ENCODE results near the gene CRYGB.

Gene CRYGB, protein sequence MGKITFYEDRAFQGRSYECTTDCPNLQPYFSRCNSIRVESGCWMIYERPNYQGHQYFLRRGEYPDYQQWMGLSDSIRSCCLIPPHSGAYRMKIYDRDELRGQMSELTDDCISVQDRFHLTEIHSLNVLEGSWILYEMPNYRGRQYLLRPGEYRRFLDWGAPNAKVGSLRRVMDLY

DNA sequence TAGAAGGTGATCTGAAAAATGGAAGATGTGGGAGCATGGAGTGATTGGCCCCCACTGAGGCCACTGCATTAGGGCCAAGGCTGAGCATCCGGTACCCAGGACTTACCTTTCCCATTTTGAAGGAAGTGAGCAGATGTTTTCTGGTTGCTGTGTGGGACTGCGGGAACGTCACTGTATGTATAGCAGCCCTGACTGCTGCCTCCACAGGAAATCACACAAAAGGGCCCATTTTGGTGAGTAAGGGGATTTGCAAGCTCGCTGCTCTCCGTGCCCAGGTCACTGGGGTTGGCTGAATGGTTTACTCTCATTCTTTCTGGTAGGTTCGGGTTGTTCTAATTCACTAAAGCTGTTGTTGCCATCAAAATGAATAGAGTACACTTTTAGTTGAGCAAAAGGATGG, at the start of gene CRYGB:
Gene CRYGB (minus strand): TSS at position 153 of the 400 bp plus-strand sequence. CDS start 38 bp downstream, at position 115.
- DNase-seq (ENCODE audit: low spot score): no peak

DNA sequence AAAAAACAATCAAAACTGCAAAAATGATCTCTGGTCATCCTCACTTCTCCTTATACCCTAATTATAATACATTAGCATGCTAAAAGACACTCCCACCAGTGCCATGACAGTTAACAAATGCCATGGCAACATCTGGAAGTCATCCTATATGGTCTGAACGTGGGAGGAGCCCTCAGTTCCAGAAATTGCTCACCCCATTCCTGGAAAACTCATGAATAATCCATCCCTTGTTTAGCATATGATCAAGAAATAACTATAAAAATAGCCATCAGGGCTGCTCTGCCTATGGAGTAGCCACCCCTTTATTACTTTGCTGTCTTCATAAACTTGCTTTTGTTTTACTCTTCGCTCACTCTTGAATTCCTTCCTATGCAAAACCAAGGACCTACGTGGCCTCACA, 49.6 kb upstream of the CRYGB start:
- DNase-seq (ENCODE audit: low spot score): no peak

DNA sequence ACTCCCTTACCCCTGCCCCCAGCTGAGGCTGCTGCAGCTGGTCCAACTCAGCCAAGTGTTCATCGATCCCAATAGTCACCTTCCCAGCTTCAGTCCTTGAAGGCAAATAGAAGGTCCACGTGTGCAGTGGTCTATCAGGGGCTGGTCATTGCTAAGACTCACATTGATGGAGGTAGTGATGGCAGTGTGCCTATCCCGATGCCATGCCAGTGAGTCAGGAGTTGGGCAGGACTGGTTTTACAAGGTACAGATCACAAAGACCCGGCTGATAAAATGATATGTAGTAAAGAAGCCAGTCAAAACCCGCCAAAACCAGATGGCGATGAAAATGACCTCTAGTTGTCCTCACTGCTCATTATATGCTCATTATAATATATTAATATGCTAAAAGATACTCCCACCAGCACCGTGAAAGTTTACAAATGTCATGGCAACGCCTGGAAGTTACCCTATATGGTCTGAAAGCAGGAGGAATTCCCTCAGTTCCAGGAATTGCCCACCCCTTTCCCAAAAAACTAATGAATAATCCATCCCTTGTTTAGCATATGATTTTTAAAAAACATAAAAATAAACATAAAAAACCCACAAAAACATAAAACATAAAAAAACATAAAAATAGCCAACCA, 46.8 kb upstream of the CRYGB start:
- DNase-seq (ENCODE audit: low spot score): no peak

DNA sequence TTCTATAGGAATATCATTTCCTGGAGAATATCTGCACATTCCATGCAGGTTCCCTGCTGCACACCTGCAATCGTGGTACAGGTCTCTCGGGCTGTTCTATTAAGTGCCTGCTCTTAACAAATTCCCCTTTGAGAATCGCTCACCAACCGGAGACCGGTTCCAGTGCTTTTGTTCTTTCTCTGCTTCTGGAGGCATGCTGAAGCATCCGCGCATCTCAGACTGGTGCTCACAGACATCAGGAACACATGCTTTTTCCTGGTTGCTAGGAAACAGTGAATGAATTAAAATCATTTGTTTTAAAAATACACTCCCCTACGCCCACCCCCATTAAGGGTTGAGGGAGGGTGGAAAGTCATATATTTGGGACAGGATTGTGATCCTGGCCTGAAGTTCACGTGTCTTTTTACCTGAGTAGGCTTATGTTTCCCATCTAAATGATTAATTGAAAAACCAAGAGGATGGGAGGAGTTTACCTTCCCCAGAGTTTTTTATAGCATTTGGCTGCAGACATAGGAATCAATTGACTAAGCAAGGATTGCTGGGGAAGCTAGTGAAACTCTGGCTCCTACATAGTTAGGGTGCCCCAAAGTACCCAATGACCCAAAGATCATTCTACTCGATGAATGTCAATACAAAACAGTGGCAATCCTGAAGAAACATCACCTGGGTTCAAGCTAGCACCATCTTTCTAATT, 44.0 kb upstream of the CRYGB start, which contains the start of gene C2orf80:
Gene C2orf80 (minus strand): TSS at position 221 of the 694 bp plus-strand sequence. CDS start 3,044 bp downstream, outside the sequence.
- DNase-seq (ENCODE audit: low spot score): no peak

DNA sequence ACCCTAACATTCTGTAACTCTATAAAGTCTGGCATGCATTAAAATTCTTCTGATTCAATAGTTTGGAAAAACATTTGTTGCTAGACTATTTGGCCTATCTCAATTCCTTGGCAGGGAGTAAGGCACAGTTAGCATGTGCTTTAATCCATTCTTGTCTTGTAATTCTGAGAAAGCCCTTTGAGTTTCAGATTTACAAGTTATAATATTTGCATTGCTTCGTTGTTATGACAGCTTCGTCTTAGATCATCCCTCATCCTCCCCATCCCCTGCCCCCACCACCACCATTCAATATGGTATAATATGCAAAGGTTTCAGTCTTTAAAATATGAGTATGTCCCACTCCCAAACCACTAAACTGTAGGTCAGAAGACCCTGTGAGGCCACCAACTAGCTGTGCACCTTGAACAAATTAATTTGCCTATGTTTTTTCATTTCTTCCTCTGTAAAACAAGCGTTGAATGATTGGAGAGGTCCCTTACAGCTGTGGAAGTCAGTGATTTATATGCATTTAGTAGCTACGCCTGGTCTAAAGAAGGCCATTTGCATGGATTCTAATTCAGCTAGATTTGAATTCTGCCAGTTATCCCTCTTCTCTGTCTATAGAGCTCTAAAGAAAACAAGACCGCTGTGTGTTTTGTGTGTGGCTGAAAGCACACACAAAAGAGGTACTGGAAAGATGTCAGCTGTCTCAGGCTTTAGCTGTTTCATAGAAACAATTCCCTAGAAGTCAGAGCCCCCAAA, 43.3 kb upstream of the CRYGB start:
- no peak for DNase-seq (ENCODE audit: low spot score)

DNA sequence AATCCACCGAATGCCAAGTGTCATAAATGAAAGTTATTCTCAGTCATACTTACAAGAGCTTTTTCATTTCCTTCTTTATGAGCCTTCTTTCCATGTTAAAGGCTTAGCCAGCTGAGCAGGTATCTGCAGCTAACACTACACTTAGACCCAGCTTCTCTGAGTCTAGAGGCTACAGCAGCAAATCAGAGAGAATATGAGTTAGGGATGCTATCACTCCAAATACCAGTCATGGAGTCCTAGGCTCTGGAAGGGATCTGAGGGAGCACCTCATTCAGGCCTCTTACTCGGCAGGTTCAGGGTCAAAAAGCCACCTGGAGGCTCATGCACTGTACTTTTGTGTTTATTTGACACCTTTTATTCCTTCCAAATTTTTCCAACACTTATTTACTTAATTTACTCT, 40.9 kb upstream of the CRYGB start:
- no peak for DNase-seq (ENCODE audit: low spot score)

DNA sequence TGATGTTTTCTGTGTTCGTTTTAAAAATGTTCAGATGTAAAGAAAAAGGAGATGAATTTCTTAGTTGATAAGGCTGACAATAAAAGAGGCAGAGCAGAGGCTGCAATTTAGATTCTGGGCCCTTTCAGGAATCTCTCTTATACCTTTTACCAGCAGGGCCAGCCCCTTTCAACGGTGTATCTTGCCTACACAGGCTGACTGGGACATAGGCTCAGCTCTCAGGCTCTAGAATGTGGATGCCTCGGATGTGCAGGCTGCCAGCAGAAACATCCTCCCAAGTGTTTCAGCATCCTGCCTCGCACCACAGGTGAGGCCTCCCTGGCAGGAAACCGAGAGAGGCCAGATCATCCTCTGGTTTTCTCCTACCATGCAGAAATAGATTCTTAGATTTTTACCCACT, 40.5 kb upstream of the CRYGB start:
- DNase-seq (ENCODE audit: low spot score): no peak

DNA sequence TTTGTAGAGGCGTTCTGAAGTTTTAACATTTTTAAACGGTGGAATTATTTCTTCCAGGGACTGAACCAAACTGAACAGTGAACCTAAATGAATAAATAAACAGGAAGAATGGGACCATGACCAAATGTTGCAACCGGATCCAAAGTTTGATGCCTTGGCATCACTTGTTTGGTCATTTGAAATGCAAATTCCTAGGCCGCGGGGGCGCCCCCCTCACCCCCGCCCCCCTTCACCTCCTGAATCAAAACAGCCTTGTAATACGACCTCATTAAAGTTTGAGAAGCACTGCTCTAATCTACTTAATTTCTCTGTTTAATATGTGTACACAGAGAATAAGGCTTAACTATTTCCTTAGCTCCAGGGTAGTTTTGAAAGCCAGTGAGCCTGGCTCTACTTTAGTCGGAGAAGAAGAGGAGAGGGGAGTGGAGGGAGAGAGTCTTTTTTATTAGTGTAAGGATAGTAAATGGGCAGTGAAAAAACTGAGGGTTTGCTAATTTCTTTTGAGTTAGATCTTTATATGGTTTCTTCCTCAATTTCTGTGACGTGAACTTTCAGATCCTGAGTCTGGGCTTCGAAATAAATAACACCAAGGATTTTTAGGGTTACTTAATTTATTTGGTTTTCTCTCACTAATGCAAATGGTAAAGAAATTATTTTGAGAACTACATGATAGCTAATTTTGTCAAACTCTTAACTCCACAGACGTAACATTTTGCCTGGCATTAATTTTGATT, 38.2 kb upstream of the CRYGB start:
- DNase-seq (ENCODE audit: low spot score): no peak

DNA sequence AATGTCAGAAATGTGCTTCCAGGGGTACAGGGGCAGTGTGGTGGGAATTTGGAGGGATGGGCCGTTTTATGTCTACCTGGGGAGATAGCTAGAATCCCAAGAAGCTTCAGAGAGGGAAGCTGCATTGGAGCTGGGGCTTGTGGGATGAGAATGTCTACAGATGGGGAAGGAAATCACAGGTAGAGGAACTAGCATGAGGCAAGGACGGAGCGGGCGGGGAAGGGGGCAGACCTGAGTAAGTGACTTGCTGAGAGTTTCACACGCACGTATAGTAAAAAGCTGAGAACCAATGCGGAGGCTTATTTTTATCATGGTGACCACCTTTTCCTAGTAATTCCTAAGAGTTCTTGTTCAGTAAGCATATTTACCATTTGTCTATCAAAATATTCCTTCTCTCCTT, 37.6 kb upstream of the CRYGB start:
- DNase-seq (ENCODE audit: low spot score): no peak

DNA sequence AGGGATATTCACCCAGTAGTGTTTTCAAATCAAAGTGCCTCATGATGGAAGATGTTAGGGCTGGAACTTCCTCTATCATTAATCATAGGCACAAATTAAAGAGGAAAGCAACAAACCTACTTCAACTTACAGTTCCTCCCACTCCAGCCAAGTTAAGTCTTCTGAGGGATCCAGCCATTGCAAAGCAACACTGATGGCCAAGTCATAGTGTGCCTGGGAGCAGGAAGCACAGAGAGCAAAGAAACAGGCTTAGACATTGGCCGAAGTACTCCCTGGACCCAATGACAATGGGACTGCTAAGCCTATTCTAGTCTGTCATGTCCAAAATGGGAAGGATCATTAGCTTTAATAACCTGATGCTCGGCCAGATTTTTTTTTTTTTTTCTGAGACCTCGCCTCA, 36.9 kb upstream of the CRYGB start:
- DNase-seq (ENCODE audit: low spot score): no peak

DNA sequence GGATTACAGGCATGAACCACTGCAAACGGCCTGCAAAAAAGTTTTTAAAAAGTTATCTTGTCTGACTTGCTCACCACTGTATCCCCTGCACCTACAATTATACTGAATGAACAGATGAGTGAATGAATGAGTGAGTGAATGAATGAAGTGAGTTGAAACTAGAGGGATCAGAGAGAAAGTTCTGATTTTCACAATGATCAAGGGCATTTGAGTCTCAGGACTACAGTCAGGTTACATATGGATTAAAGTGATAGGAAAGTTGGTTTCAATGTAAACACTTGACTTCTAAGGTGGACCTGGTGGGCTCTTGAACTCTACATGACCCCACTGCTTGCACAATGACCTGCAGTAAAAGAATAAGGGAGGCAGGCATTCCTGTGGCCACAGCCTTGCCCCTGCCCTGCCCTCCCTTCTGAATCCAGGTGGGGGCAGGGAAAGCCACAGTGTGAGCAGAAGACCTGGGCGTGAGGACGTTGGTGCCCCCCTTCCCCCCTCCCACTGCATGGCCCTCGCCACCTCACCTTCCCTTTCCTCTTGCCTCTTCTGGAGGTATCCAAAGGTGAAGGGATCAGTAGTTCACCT, 33.2 kb upstream of the CRYGB start:
- no peak for DNase-seq (ENCODE audit: low spot score)

DNA sequence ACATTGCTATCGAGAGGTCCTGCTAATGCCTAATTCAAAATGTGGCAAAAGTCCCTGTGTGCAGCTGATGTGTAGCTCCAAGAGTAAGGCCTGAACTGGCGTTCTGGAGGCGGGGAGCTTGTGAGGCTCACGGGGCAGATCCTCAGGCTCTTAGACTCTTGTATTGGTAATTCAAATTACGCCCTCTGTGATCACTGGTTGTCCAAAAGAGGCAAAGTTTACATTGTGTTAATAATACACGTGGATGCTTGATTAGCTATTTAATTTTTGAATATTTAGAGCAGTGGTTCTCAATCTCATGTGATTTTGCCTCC, 29.8 kb upstream of the CRYGB start:
- DNase-seq (ENCODE audit: low spot score): no peak

DNA sequence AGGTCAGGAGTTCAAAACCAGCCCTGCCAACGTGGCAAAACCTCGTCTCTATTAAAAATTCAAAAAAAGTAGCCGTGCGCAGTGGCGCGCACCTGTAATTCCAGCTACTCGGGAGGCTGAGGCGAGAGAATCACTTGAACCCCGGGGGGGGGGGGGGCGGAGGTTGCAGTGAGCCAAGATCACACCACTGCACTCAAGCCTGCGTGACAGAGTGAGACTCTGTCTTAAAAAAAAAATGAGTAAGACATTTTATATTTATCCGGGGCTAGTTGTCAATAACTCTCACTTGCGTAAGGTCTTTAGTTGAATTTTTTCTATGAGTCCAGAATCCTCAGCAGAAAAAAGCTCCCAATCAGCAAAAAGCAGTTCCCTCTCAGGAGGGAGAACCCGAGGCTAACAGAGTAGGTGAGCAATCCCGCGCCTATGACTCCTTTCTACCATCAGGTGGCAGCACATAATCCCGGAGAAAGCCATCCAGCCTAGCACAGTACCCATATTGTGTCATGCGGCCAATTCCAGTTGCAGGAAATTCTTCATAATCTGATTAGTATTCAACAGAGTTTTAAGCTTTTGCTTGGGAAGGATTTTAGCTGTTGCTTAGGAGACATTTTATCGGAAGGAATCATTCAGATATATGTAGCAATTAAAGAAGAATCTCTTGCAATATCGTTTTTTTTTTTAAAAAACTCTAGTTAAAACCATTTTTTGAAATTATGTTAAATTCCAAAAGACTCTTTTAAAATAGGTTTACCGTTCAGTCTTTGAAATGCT, 29.3 kb upstream of the CRYGB start:
- DNase-seq (ENCODE audit: low spot score): peak; percentile 62

DNA sequence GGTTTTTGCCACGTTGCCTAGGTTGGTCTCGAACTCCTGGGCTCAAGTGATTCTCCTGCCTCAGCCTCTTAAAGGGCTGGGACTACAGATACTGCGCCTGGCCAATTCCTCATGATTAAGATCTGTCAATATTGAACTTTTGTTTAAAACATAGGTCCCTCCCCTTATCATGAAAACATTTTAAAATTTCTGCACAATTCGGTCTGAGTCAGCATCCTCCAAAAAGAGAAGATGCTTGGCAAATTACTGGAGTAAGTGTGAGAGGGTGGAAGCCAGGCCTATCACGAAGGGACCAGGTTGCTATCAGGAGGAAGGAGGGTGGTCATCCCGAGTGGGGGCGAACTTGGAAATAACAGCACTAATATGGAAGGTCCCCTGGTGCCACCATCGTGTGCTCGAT, 28.2 kb upstream of the CRYGB start:
- no peak for DNase-seq (ENCODE audit: low spot score)

DNA sequence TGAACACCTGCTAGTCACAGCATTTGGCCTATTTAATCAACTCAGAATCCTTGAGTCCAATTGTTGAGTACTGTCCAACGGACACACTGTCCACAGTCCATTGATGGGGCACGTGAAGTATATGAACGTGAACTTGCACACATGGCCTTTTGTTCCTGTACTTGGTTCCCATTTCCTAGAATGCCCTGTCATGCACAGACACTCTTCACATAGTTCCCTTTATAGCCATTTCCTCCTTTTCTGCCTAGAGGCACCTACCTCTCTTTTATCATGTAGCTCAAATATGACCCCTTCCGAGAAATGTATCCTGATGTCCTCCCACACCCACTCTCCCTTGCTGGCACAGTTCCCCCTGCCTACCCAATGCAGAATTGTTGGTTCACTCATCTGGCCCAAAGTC, 26.2 kb upstream of the CRYGB start:
- DNase-seq (ENCODE audit: low spot score): no peak

DNA sequence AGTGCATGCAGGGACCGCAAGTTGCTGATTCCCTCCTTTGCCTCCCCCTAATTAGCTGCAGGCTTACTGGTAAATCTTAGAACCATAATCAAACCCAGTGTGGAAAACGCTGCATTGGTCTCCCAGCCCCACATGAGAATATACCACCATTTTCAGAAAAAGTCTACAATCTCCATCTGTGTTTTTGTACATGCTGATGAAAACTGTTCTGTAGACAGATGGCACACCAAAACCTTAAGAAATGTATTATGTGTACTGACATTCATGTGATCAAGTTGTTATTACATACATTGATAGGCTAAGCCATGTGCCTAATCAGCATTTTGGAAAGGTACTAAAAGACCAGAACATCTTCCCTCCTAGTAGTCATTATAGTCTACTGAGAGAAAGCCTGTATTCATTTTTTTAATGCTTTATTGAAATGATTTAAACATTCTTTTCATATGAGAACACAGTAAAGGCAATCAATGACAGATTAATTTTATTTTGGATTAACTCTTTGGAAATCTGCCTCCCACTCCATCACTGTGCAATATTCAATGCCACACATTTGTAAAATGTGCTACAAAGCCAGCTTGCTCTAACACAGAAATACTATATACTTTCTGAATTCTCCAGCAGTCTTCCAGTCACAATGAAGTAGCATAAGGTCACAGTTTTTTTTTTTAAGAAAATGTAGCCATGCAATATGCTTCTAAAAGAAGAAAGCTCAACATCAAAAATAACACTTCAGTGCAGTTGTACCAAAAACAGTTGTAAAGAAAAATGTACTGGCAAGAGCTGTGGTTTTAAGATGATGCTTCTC, 19.2 kb upstream of the CRYGB start:
- no peak for DNase-seq (ENCODE audit: low spot score)

DNA sequence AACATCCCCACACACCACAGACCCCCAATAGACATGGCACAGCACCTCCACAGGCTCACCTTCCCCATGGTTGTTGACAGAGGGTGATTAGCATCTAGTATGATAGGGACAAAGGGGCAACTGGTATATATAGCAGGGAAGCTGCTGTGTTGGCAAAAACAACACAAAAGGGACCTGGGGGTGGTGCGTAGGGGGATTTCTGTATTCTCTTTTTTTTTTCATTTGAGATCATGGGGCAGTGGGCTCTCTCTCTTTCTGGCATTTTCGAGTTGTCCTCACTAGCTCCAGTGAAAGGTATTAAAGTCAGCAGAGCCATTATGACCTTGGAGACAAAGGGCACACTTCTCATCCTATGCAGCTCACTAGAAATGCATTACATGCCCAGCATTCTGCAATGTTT, 17.5 kb upstream of the CRYGB start, which contains the start of gene CRYGA:
Gene CRYGA (minus strand): TSS at position 101 of the 400 bp plus-strand sequence. CDS start 33 bp downstream, at position 68.
- DNase-seq (ENCODE audit: low spot score): no peak

DNA sequence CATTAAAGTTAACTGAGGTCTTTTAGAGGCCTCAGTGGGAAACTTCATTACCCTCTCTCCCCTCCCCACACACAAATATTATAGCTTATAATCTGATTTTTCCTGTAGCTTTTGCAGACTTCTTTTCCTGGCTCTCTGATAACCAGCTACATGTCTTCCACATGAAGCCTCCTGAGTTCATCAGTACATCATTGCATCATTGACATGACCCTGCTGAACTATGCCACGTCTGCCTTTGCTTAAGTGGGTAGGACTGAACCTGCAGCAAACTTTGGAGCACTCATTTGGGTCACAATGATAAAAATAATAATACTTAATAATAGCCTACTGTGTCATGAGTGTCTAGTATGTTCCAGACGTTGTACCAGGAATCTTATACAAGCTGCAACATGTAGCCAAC, 10.5 kb upstream of the CRYGB start:
- no peak for DNase-seq (ENCODE audit: low spot score)

DNA sequence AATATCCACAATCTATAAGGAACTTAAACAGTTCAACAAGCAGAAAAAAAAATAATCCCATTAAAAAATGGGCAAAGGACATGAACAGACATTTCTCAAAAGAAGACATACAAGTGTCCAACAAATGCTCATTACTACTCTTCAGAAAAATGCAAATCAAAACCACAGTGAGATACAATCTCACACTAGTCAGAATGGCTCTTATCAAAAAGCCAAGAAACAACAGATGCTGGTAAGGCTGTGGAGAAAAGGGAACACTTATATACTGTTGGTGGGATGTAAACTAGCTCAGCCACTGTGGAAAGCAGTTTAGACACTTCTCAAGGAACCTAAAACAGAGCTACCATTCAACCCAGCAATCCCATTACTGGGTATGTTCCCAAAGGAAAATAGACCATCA, 7.2 kb upstream of the CRYGB start:
- no peak for DNase-seq (ENCODE audit: low spot score)

DNA sequence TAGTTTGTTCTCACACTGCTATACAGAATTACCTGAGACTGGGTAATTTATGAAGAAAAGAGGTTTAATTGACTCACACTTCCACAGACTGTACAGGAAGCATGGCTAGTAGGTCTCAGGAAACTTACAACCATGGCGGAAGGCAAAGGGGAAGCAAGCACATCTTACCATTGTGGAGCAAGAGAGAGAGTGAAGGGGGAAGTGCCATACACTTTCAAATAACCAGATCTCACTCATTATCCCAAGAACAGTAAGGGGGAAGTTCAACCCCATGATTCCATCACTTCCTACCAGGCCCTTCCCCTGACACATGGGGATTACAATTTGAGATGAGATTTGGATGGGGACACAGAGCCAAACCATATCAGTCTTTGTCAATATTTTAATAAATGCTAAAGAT, 5.0 kb upstream of the CRYGB start:
- no peak for DNase-seq (ENCODE audit: low spot score)
